Stimulated activated CD4-positive, alpha-beta T cell treated with anti-CD3 and anti-CD28 coated beads, Interleukin-1b, Interleukin-23, amount 100 ng/mL, for 1 hour (primary cell): ENCODE results near the gene MTMR4.
"Not testable (repeated sequence)": the region's sequence is repeated elsewhere in the genome, so short reads cannot be mapped to it uniquely, and the experiment has no call there.

Experiments used
- DNase-seq, 2 donors: peaks; one replicate each; pipeline ENCODE4 v3.0.0-alpha.2; 2020; ENCODE audit warnings: low read depth in 2 of 2

Gene MTMR4

DNA sequence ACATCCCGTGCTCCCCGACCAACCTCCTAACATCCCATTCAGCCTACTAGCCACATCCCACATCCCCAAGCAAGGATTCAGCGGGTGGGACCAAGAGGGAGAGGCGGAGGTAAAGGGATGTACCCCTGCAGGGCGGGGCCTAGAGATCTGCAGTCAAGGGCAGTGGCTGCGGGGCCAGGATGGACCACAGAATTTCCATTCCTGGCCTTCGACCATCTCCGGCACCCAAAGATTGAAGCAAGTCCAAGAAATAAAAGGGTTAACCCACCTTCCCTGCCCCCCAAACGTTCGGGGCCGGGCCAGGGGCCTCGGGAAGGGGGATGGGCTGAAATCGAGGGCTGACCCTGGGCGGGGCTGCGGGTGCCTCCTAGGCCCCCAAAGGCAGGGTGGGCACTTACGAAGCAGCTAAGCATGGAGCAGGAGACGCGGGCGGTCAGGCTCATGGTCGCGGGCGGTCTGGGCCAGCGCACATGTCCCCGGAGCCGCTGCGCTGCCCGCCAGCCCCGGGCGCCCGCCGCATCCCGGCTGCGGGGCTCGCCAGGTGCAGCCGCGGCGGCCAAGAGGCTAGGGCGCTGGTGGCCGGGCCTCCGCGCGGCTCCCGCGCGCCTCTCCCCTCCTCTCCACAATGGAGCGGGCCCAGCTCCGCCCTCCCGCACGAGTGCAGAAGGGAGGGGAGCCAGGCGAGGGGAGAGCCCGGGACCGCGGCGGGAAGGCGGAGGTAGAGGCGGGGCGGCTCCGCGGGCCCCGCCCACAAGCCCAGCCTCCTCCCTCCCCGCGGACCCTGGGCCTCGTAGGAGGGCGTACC, at the start of gene MTMR4:
MTMR4 (minus strand) TSS at position 674 of the 805 bp plus-strand sequence; CDS start at position 443, 231 bp downstream.
- DNase-seq = peak; percentile 41 to 54

DNA sequence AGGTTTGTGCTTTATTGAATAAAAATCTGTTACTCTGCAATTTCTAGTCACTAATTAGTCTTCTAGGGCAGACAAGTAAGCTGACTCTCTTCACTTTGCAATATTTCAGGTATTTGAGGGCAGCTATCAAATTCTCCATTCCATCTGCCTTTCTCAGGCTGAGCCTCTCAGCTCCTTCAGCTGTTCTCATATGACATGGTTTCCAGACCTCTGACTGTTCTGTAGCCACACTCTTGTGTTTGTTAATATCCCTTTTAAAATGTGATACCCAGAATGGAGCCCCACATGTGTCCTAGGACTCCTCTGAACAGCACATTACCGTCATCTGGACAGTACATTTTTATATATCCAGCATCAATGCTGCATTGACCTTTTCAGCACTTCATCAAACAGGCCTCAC, 46.1 kb upstream of the MTMR4 start:
- DNase-seq = no peak

DNA sequence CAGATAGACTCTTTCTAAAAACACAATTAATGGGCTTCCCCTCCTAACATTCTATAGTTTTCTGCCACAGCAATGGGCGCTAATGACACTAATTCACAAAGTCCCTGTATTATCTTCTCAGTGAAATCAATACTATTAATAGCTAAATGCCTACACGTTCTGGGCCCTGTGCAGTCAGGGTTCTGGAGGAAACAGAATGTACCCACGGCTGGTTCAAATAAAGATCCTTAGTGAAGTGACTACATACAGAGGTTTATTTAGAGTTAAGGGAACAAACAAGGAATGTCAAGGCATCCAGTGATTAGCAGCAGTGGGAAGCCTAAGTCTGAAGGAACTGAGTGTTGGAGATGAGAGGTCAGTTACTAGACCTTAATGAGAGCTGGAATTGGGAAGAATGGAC, 43.5 kb upstream of the MTMR4 start:
- DNase-seq = no peak

DNA sequence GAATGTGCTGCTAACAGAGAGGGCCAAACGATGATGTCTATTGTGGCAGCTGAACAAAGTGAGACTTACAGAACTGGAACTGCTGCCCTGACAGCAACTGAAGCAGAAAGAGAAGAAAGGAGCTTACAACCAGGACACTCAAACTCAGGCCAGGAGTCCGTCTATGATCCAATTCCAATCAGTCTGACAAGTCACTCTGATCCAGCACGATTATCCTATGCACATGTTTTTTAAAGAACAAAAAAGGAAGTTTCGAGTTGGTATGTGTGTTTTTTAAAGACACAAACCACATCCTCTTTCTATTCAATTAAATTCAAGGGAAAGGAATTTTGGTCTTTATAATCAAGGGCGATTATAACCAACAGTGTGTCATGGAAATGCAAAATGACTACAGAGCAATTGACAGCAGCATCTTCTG, 42.4 kb upstream of the MTMR4 start:
- DNase-seq = no peak

DNA sequence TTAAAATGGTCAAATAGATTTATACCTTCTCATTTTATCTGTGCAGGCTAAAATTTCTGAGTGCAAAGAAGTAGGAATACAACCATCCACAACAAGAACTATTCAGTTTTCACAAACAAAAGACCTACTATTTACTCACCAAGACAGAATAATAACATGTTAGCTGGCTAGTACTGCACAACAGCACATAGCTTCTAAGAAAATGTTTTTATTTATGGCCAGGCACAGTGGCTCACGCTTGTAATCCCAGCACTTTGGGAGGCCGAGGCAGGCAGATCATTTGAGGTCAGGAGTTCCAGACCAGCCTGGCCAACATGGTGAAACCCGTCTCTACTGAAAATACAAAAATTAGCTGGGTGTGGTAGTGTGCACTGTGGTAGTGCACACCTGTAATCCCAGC, 40.7 kb upstream of the MTMR4 start:
- DNase-seq = not testable (repeated sequence)

DNA sequence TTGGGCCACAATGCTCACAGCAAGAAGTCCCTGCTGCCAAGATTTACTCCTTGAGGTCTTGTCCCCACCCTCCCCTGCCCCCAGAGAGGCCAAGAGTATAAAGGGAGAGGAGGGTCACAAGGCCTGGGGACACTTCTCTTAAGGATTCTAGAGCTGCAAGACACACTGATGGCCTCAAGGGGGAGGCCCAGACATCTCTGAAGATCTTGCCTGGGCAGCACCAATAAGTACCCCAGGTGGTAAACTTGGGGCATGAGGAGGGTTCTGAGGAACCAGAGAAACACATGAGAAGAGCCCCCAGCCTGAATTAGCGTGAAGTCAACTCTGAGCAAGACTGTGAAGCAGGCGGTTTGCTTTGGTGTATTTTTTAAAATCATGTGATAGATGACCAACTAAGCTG, 26.8 kb upstream of the MTMR4 start:
- DNase-seq = no peak

DNA sequence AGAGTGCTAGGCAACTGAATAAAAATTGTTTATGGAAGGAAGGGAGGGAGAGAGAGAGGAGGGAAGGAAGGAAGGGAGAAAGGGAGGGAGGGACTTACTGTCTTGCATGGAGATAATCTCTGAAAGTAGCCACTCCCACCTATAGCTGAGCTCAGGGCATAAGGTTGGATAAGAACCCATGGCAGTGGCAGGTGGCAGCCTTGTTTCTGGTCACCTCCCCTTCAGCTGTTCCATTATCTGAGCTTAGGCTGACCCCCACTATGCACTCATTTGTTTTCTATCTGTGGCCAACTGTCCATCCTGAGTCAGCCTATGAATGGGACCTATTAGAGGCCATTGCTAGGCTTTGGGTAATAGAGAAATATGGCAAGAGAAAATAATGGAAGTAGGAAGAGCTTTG, 25.3 kb upstream of the MTMR4 start:
- DNase-seq = no peak

DNA sequence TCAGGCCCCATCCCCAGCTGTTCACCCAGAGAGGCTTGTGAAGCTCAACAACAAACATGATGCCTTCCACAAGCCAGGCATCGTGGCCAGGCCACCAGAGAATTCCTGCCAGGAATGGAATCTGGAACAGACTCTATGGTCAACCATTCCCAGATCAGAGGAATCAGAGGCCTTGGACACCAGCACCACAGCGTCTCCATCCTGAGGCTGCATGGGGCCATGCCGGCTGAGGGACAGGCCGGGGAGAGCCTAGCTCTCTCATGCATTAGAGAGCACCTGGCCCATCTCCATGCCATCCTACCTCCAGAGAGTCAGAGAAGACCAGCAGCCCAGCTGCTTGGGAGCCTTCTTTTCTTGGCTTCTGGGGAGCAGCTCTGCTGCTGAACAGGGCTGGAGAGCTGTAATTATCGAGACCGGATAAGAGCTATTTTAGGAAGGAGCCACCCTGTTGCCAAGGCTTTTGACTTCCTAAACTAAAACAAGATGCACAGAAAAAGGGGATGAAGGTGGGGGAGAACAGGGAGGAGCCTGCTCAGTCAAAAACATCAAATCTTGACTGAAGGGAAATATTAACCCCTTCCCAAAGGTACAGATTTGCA, 24.5 kb upstream of the MTMR4 start:
- DNase-seq = no peak

DNA sequence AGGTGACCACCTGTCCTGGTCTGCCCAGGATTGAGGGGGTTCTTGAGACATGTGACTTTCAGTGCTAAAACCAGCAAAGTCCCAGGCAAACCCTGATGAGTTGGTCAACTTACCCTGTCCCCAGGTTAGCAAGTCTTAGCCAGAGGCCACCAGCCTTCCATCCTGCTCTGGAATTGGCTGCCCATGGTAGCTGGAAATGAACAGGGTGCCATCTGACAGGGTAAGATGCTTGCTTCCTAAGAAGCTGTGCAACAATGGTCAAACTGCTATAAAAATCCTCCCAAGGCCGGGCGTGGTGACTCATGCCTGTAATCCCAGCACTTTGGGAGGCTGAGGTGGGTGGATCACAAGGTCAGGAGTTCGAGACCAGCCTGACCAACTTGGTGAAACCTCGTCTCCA, 22.8 kb upstream of the MTMR4 start:
- no peak for DNase-seq

DNA sequence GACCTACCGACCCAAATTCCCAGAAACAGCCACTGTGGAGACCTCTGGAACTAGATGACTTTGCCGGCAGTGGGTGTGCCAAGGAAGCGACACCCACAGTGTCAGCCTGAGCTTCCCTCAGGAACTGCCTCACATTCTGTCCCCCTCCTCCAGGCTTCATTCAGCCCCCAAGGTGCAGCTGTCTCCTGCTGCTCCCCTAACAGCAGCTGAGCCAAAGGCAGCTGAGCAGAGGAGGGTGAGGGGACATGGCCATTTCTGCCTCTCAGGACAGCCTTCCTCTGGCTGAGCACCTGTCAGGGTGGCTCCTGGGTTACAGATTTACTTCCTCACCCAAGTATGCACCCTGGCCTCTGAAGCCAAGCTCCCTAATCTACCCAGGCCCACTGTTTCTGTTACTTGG, 22.1 kb upstream of the MTMR4 start:
- DNase-seq = no peak

DNA sequence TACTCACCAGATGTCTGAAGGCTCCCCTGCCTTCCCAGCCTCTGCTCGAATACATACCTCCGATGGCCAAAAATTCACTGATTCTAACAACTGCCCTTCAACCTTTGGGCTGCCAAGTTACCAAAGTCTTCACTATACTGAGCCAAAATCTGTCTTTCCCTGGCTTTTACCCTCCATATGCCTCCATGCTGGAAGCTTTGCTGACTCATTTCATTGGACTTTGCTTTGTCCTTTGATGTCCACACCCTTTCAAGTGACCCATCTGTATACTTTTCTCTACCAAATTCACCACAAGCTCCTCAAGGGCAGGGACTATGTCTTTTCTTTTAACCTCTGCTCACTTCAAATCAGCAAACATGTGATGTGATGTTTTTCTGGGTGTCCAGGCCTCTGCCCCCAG, 21.0 kb upstream of the MTMR4 start:
- no peak for DNase-seq

DNA sequence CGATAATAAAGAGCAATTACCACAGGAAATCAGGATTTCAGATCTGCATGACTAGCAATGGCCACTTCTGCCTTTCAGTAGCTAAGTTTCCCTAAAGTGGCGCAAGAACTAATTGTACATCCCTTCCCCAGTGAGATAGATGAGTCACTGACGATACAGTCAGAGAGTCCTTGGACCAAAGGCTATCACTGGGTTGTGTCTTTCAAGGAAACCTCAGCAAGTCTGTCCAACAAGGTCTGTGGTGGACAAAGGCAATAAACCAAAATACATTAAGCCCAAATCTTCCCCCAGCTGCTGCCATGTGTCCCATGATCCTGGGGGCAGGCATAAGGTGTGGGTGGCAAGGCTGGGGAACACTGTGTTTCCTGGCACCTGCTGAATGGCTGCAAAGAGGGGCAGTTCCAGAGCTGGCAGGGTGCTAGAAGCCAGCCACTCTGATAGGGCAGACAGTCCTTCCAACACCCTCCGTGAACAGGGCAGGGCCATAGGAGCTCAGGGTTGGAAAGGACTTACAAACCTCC, 20.5 kb upstream of the MTMR4 start:
- no peak for DNase-seq

DNA sequence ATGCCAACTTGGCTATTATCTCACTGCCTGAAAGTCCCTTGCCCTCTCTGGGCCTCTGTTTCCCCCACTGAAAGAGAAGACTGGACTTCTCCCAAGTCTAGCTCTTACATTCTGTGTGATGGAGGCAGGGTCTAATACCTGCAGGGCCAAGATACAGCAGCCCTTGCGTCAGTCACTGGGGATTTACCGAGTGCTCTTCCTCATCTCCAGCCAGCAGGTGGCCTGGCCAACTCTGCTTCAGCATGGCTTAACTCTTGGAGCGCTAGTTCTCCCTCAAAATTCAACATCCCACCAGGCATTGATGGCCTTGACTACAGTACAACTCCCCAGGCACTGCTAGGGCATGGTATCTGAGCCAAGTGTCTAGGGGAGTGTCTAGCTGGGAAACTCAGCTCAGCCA, 19.9 kb upstream of the MTMR4 start:
- DNase-seq = no peak

DNA sequence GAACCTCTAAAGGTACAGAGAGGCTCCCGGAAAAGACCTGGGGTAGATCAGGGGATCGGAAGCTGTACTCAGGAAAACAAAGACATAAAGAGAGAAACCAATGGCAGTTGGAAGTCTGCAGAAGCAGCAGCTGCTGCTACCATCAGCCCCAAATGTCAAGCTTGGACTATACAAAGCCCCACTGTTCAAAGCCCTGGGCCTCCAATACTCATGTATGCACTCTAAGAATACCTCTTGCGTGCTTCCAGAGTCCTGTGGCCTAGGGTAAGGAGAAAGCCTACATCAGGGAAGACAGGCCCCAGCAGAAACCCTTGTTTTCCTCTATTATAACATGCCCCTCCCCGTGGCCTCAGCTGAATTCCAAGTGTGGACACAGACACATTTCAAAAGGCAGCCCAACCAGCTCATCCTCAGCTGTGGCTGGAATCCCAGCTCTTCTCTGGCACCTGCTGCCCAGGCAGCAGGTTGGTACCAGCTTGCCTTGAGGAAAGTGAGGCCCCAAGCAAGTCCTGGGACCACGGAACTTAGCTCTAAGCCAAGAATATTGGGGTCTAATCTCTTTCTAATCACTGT, 19.3 kb upstream of the MTMR4 start:
- DNase-seq = no peak

DNA sequence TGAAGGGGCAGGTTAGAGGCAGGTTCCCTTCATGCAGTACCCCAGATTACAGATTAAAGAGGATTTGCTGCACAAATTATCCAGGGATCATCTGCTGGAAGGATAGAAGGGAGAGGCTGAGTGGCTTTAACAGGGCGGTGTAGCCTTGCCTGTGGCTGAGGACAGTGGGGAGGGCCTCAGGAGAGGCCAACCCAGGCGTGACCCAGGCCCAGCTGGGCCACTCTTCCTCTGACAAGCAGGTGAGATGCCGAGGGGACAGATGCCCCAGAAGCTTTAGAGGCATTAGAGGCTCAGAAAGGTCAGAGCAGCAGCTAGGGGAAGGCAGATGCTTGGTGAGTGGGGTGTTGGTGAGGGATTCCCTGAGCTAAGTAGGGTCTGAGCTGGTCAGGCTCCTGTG, 18.1 kb upstream of the MTMR4 start:
- DNase-seq = no peak

DNA sequence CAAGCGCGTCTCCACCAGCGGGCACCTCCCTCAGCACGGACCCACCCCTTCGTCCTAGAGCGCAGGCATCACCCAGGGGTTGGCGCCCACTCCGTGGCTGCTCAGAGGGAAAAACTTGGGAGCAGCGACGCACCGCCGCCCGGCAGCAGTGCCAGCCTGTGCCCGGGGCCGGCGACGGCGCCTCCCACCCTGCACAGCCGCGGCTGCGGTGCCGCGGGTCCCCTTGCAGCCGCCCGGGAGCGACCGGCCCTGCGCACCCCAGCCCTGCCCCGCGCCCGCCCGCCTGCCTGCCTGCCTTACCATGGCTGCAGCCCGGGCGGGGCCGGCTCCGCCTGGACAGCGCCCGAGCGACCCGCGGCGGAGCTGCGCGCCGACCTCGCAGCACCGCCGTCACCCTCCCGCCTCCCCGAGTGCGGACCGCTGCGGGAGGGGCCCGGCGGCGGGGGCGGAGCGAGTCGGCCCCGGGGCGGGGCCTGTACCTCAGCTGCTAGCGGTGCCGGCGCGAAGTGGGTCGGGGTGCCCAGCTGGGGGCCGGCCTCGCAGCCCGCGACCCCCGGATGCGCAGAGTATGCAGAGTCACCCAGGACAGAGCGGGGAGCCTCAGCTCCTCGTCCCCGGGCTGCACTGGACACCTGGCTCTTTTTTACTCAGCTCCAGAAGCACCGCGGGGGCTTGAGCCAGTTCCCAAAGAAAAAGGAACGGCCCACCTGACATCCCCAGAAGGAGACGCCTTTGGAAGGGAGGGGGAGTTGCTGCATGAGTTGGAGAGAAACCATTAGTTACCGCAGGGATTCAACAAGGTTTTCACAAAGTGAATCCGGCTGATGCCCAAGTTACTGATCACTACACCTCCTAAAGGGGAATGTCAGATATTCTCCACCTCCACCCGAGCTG, 17.5 kb upstream of the MTMR4 start:
- peak in 1 of 2 donors; percentile 49 for DNase-seq

DNA sequence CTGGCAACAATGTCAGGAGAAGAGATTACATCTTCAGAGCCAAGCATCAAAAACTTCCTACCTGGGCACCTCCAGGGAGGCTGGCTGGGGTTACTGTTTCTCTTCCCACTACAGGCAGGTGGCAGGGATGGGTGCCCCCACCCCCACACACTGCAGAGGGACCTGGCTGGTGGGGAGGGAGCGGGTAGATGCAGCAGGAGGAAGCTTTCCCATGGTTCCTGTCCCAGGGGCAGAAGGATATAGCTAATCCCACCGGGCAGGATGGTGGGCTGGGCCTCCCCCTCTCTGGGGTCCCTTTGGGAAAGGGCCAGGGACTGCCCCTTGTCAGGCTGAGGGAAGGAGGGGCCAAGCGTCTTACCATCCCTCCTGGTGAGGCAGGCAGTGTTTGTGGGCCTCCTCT, 16.7 kb upstream of the MTMR4 start:
- DNase-seq = no peak

DNA sequence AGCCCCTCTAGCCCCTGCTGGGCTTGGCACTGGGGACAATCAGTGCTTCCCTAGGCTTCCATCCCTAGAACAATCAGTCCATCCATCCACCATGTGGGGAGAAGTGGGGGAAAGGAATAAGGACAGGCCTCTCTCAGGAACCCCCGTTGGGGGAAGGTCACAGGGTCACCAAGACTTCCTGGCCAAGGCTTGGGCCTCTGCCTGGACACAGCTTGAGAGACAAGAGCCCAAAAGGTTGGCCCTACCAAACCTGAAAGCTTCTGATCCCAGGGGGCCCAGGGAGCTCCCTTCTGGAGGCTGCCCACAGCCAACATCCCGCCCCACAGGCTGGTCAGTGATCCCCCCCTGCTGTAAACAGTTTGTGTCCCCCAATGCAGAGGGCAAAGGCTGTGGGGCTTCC, 16.2 kb upstream of the MTMR4 start:
- DNase-seq = no peak

DNA sequence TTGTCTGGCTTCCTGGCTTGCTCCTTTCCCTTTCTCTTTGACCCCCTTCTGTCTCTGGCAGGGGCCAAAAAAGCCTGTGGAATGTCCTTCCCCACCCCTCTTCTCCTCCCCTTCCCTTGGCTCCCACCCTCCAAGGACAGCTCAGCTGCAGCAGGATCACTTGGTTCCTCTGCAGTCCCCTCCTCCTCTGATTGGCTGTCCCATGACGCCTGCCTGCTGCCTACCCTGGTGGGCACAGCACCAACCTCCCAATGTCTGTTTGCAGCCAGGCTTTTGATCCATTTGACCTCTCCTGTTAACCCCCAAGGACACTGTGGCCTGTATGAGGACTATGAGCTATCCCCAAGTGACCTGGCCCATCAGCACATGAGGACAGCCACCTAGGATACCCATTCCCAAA, 14.8 kb upstream of the MTMR4 start:
- DNase-seq = no peak

DNA sequence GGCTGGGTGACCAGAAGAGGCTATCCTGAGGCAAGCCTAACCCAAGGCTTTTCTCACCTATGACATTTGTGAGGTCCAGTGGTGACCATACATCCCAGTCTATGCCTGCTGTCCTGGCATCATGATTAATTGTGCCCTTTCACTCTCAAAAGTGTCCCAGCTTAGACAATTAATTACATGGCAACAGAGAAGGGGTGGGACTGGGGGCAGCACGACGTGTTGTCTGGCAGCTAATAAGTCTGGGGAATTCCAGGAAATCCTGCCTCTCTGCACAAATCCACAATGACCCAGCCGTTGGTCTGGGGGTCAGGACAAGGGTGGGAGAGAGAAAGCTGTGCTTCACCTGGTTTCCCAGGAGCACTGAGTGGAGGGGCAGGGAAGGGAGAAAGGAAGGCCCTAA, 14.0 kb upstream of the MTMR4 start:
- DNase-seq = no peak

DNA sequence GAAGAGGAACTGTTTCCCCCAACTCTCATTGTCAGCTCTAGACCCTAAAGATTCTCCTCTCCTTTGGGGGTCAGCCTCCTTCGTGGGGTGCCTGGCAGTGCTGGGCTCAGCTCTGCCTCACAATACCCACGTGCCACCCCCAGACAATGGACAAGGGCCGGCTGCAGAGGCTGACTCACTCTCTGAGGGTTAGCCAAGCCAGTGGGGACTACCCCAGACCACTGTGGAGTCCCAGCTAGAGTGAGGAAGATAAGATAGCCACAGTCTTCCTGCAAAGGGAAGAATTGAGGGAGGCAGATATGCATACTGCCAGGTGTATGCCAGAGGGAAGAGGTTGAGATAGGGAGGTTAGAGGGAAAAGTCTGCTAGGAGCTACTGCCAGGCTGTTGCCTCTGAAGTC, 13.5 kb upstream of the MTMR4 start:
- DNase-seq = no peak

DNA sequence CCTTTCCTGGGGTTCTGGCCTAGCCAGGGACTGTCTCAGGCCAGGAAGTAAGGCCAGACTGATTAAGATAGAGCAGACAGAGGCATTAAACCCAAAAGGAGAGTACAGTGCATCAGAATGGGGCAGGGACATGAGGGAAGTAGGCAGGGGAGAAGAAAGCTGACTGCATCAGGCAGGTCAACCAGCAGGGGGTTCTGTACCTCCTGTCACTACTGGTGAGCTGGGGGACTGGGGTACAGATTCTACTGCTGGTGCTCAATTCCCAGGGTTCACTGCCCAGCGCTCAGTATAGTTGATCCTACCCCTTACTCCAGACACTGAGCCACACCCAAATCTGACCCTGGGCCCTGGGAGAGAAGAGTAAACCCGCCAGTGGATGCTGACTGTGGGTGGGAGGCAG, 12.9 kb upstream of the MTMR4 start:
- DNase-seq = no peak
